Daoy (cell line): ENCODE results near the gene RAB39B. TPM values are rescaled to one million over a fixed set of nuclear protein-coding genes. Genes with fewer than 3 reads are reported as not detected.

Experiments used
- DNase-seq: peaks from one replicate; pipeline ENCODE4 v3.0.0-alpha.2; 2015; ENCODE audit warnings: low read depth
- total RNA-seq: library from RNA; depleted of rRNA; stranded (reverse); fragments of >200 nt; shearing (Covaris generic); gene quantifications from 2 replicates; pipeline ENCODE4 v1.2.3, GENCODE V29; 2014; rRNA removed

RAB39B gene
- total RNA-seq, 1 experiment from 2014 or later, result 0.29 TPM

DNA sequence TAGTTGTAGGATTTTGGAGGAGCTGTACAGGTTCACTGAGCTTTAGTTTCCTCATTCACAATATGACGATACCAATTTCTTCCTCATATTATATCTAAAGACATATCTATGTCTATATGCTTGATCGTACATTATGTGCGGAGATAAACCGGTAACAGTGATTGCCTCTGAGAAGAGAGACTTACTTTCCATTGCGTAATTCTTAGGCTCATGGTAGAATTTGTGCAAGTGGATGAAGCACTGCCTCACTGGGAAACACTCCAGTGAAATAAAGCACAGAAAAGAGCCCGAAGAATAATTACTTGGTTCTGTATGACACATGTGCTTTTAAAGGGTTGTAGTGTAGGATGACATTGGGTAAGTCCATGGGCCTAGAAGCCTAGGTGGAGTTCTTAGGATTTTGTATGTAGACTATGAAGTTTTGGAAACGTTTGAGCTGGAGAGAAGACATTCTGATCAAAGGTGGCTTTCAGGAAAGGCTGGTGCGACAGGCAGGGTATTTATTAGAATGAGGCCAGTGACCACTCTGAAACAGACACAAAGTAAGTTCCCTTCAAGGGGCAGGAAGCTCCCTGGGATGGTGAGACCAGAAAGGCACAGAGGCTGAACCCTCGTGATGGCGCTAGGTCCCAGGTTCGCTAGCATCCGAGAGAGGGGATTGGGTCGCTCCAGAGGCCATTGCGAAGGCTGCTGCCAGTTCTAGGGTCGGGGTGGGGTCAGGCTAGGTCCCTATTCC is 48.7 kb downstream of the RAB39B start:
- DNase-seq, result no peak

DNA sequence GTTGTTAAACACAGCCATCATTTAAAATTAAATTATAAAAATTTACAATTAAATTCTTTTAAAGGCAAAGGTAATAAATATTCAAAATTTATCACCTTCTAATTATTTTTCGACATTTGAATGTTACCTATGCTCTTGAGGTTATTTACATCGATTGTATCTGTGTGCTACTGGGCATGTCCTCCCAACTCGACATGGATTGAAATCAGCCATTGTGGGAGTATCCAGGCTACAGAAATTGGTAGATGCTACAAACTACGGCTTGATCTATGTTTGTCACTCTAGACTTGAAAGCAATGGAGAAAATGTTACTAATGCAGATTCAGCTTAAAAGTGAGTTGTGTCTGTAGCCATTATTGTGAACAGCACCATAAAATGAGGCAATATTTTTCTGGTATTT is 50.6 kb downstream of the RAB39B start:
- no peak for DNase-seq

DNA sequence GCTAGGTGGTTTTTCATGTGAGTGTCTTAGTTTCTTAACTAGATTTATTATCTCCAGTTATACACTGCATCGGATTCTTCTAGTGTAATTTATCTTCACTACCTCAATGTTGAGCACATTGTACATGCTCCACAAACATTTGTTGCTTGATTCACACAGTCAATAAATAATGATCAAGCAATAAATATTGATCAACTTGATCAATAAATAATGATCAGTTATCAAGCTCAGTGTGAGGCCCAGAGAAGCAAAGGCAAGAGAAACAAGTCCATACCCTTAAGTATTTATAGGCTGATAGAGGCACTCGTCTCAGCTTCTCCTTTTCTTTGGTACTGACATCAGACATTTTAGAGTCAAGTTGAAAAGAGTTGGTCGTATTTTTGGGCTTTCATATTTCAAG is 53.1 kb downstream of the RAB39B start:
- no peak for DNase-seq

Other genes with a start within 250 kb of the RAB39B start
- gene F8, start 241.8 kb downstream of the RAB39B start, total RNA-seq, result 0.63 and 2.2 TPM in 2 replicates
- 56.2 and 56.3 TPM in 2 replicates for gene FUNDC2, start 237.6 kb downstream of the RAB39B start, total RNA-seq
- gene CMC4, start 193.4 kb downstream of the RAB39B start, total RNA-seq, result 5.8 and 9.0 TPM in 2 replicates
- gene MTCP1, start 193.4 kb downstream of the RAB39B start, total RNA-seq, result 6.3 and 15.9 TPM in 2 replicates
- gene BRCC3, start 193.0 kb downstream of the RAB39B start, total RNA-seq, result 10.1 and 10.7 TPM in 2 replicates
- 101 and 122 TPM in 2 replicates for gene VBP1, start 48.0 kb downstream of the RAB39B start, total RNA-seq
- gene CLIC2, start 70.1 kb upstream of the RAB39B start, total RNA-seq, result 4.4 and 11.5 TPM in 2 replicates
- not detected in 2 replicates for gene F8A2, start 117.6 kb upstream of the RAB39B start, total RNA-seq
- not detected in 2 replicates for gene F8A3, start 194.1 kb upstream of the RAB39B start, total RNA-seq